C4-2B (cell line): ENCODE data around the gene FOXI1.

ENCODE experiments used
- CTCF ChIP-seq: fragments of 450-650 bp; conservative IDR thresholded peaks from 2 replicates; pipeline ENCODE4 v1.5.1; 2017; ENCODE audit warnings: mild to moderate bottlenecking
- ZFX ChIP-seq: fragments of 450-650 bp; IDR thresholded peaks from 2 replicates; pipeline ENCODE4 v1.6.1; 2017

- TF ChIP-seq CTCF (no peak), ZFX (no peak)
These were observed 35.9 kb downstream of the FOXI1 start for GRCh38 chr5:170141636-170142035.
